Subcutaneous abdominal adipose tissue (tissue), 5 donors: ENCODE measurements around the gene TMEM169.

Source experiments
- H3K27ac ChIP-seq: one replicate; pipeline ENCODE4 v1.7.0; 2013; ENCODE audit warnings: low read depth, mild to moderate bottlenecking, inconsistent platforms, low read length, moderate library complexity
- H3K27me3 ChIP-seq, 5 donors: one replicate each; pipeline ENCODE4 v1.7.0; 2013; ENCODE audit warnings: low read length in 5 of 5, inconsistent platforms in 1 of 5; ENCODE audit not compliant: control insufficient read depth in 5 of 5, insufficient read depth in 4 of 5
- H3K36me3 ChIP-seq, 5 donors: one replicate each; pipeline ENCODE4 v1.7.0; 2013; ENCODE audit warnings: low read length in 5 of 5; ENCODE audit not compliant: control insufficient read depth in 5 of 5, insufficient read depth in 5 of 5
- H3K4me1 ChIP-seq, 5 donors: one replicate each; pipeline ENCODE4 v1.7.0; 2013; ENCODE audit warnings: low read length in 5 of 5, mild to moderate bottlenecking in 3 of 5, moderate library complexity in 1 of 5; ENCODE audit not compliant: control insufficient read depth in 5 of 5, insufficient read depth in 5 of 5
- H3K4me3 ChIP-seq, 5 donors: one replicate each; pipeline ENCODE4 v1.7.0; 2013; ENCODE audit warnings: low read length in 5 of 5, low read depth in 1 of 5
- H3K9ac ChIP-seq, 5 donors: one replicate each; pipeline ENCODE4 v1.7.0; 2013; ENCODE audit warnings: low read length in 5 of 5, mild to moderate bottlenecking in 4 of 5, moderate library complexity in 3 of 5
- H3K9me3 ChIP-seq, 5 donors: one replicate each; pipeline ENCODE4 v1.7.0; 2013; ENCODE audit warnings: low read length in 5 of 5; ENCODE audit not compliant: control insufficient read depth in 5 of 5
- donor health status: healthy.
- donor health status: healthy.
- donor health status: healthy.
- donor health status: healthy.
- donor health status: healthy.

TMEM169 gene

GRCh38 chr2:216081487-216082116 lies at the start of gene TMEM169, which contains the start of gene PECR:
TMEM169 (plus strand) TSS chr2:216081919; CDS start chr2:216095964, 14,045 bp downstream.
PECR (minus strand) TSS chr2:216081809; CDS start chr2:216081741, 68 bp downstream.
- H3K36me3 ChIP-seq, result no peaks in the 10 kb centered on the region
- no peaks in the 10 kb centered on the region for H3K9me3 ChIP-seq
- H3K4me3 ChIP-seq, result peak within 1 kb of the TSS; percentile 89 to 97 (median 90)
- H3K9ac ChIP-seq, result peak within 1 kb of the TSS; percentile 73 to 90 (median 89)
- no peaks in the 10 kb centered on the region for H3K27me3 ChIP-seq
- H3K27ac ChIP-seq, result peak within 1 kb of the TSS; percentile 74
- H3K4me1 ChIP-seq, result peaks cover 1 to 29% (median 21%) of the 10 kb centered on the region in 5 donors

GRCh38 chr2:216031960-216032689 lies 49.6 kb upstream of the TMEM169 start:
- Histone ChIP-seq H3K4me3 (no peak overlapping the region), H3K27me3 (no peaks in the 10 kb centered on the region), H3K27ac (peak overlapping the region; percentile 54), H3K36me3 (peaks cover 21 to 57% (median 45%) of the 10 kb centered on the region in 5 donors), H3K9me3 (no peaks in the 10 kb centered on the region), H3K4me1 (no peaks in the 10 kb centered on the region), H3K9ac (no peak overlapping the region)

- no peaks in the 10 kb centered on the region for H3K27me3 ChIP-seq
- no peaks in the 10 kb centered on the region for H3K4me1 ChIP-seq
- no peaks in the 10 kb centered on the region for H3K9me3 ChIP-seq
- no peak overlapping the region for H3K27ac ChIP-seq
- peaks cover 24 to 65% (median 51%) of the 10 kb centered on the region in 5 donors for H3K36me3 ChIP-seq
- H3K4me3 ChIP-seq, result no peak overlapping the region
- no peak overlapping the region for H3K9ac ChIP-seq
Measured at GRCh38 chr2:216033403-216033802, 48.3 kb upstream of the TMEM169 start.

- no peaks in the 10 kb centered on the region for H3K27me3 ChIP-seq
- no peak overlapping the region for H3K27ac ChIP-seq
- H3K4me1 ChIP-seq, result no peaks in the 10 kb centered on the region
- peaks cover 25 to 67% (median 52%) of the 10 kb centered on the region in 5 donors for H3K36me3 ChIP-seq
- H3K9me3 ChIP-seq, result no peaks in the 10 kb centered on the region
- no peak overlapping the region for H3K4me3 ChIP-seq
- no peak overlapping the region for H3K9ac ChIP-seq
Measured at GRCh38 chr2:216034065-216034464, 47.7 kb upstream of the TMEM169 start.

- Histone ChIP-seq H3K4me3 (no peak overlapping the region), H3K27ac (no peak overlapping the region), H3K9me3 (no peaks in the 10 kb centered on the region), H3K36me3 (peaks cover 36 to 76% (median 67%) of the 10 kb centered on the region in 5 donors), H3K9ac (no peak overlapping the region), H3K4me1 (no peaks in the 10 kb centered on the region), H3K27me3 (no peaks in the 10 kb centered on the region)
Measured at GRCh38 chr2:216039918-216040317, 41.8 kb upstream of the TMEM169 start.

GRCh38 chr2:216041438-216041837 lies 40.3 kb upstream of the TMEM169 start:
- Histone ChIP-seq H3K4me1 (no peaks in the 10 kb centered on the region), H3K27me3 (no peaks in the 10 kb centered on the region), H3K9me3 (no peaks in the 10 kb centered on the region), H3K4me3 (no peak overlapping the region), H3K27ac (no peak overlapping the region), H3K36me3 (peaks cover 43 to 73% (median 65%) of the 10 kb centered on the region in 5 donors), H3K9ac (no peak overlapping the region)

GRCh38 chr2:216043949-216044348 lies 37.8 kb upstream of the TMEM169 start:
- Histone ChIP-seq H3K4me1 (no peaks in the 10 kb centered on the region), H3K36me3 (peaks cover 40 to 72% (median 61%) of the 10 kb centered on the region in 5 donors), H3K27me3 (no peaks in the 10 kb centered on the region), H3K27ac (no peak overlapping the region), H3K4me3 (no peak overlapping the region), H3K9me3 (no peaks in the 10 kb centered on the region), H3K9ac (no peak overlapping the region)

- Histone ChIP-seq H3K9ac (no peak overlapping the region), H3K4me3 (no peak overlapping the region), H3K27me3 (no peaks in the 10 kb centered on the region), H3K27ac (no peak overlapping the region), H3K36me3 (peaks cover 36 to 68% (median 56%) of the 10 kb centered on the region in 5 donors), H3K4me1 (no peaks in the 10 kb centered on the region), H3K9me3 (no peaks in the 10 kb centered on the region)
Measured at GRCh38 chr2:216044883-216045486, 36.7 kb upstream of the TMEM169 start.

GRCh38 chr2:216047397-216047796 lies 34.3 kb upstream of the TMEM169 start:
- no peaks in the 10 kb centered on the region for H3K9me3 ChIP-seq
- no peak overlapping the region for H3K4me3 ChIP-seq
- H3K27ac ChIP-seq, result no peak overlapping the region
- no peaks in the 10 kb centered on the region for H3K27me3 ChIP-seq
- peaks cover 27 to 57% (median 37%) of the 10 kb centered on the region in 5 donors for H3K36me3 ChIP-seq
- no peak overlapping the region for H3K9ac ChIP-seq
- H3K4me1 ChIP-seq, result no peaks in the 10 kb centered on the region

- H3K4me3 ChIP-seq, result no peak overlapping the region
- no peaks in the 10 kb centered on the region for H3K4me1 ChIP-seq
- no peaks in the 10 kb centered on the region for H3K9me3 ChIP-seq
- no peaks in the 10 kb centered on the region for H3K27me3 ChIP-seq
- H3K9ac ChIP-seq, result peak overlapping the region in 1 of 5 donors; percentile 13
- peak overlapping the region; percentile 3 for H3K27ac ChIP-seq
- peaks cover 19 to 46% (median 22%) of the 10 kb centered on the region in 5 donors for H3K36me3 ChIP-seq
Measured at GRCh38 chr2:216049452-216049851, 32.3 kb upstream of the TMEM169 start.
